ENCODE measurements around the gene ORM2. TPM values are rescaled to one million over a fixed set of nuclear protein-coding genes. Genes with fewer than 3 reads are reported as not detected.

Gene ORM2
- total and polyA plus RNA-seq, 2 of the 8 experiments (the other 6 are each of a cell fraction or from before 2014, with no cell fraction given), result 1.3 TPM; not detected in 1

DNA sequence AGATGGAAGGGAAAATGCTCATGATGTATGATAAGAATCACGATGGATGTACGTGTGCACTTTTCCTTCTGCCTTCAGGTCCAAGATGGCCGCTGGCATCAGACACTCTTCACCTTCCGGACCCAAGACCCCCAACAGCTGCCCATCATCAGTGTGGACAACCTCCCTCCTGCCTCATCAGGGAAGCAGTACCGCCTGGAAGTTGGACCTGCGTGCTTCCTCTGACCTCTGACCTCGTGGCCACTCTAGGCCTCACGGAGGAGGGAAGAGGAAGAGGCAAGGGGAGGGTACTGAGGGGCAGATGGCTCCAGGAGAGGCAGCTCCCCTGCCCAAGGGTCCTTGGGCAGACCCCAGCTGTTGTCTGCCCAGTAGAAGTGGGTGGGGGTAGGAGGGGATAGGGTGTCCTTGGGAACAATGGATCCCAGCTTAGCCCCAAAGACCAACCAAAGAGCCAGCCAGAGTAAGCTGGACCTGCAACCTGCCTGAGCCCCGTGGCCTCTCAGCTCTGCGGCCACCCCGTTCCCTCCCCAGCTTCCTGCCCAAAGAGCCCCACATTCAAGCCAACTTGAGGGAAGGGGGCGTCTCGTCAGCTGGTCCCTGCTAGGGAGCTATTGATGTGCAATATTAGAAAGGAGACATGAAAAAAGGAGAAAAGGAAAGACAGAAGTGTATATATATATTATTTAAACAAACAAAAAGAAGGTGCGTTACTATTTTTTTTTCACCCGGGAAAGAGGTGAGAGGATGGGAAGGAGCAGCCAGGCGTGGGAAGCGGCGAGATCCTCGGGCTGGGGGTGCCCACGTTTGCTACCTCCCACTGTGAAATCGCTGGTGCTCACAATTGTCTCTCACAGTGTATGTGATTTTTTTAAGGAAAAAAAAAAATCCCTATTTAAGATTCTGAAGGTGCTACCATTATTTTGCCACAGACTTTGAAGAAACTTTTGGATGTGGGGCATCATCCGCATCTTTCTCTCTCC, 18.9 kb upstream of the ORM2 start:
- 86% methylated on average over 22 of the region's 22 CpGs; no CpG with 5 or more reads in 1 of the 2 experiments for WGBS, 2 experiments (ENCODE audit: extremely low coverage in 1 of 2, insufficient coverage in 1 of 2, insufficient read length in 1 of 2, insufficient replicate concordance in 2 of 2, low coverage in 1 of 2, low lambda C conversion rate in 2 of 2, missing lambda C conversion rate in 1 of 2)
- H3K9me3 ChIP-seq (ENCODE audit: insufficient read depth in 2 of 2, low read depth in 1 of 2, low read length in 1 of 2), result no peaks in the 10 kb centered on the region
- H2BK12ac ChIP-seq (ENCODE audit: low read depth, low read length), result no peak overlapping the region
- H3K27ac ChIP-seq (ENCODE audit: low read depth, low read length), result no peak overlapping the region
- no peaks in the 10 kb centered on the region for H3K79me2 ChIP-seq (ENCODE audit: control insufficient read depth in 1 of 2, insufficient read depth in 2 of 2, low read length in 2 of 2)
- no peak overlapping the region for H2BK15ac ChIP-seq (ENCODE audit: low read length)
- no peak overlapping the region for H3K23ac ChIP-seq (ENCODE audit: insufficient read length)
- TF ChIP-seq GTF2F1 (IDR thresholded peaks at IDR 0.05; ENCODE audit: borderline replicate concordance, low read depth, low read length) (no peak), TBP (IDR thresholded peaks at IDR 0.05; ENCODE audit: low read depth, low read length) (no peak), POU5F1 (IDR thresholded peaks at IDR 0.05; ENCODE audit: low read depth, low read length) (no peak), CBX5 (IDR thresholded peaks at IDR 0.05; ENCODE audit: low read depth, low read length) (no peak), BACH1 (IDR thresholded peaks at IDR 0.05; ENCODE audit: low read length) (no peak), FOSL1 (IDR thresholded peaks at IDR 0.05; ENCODE audit: insufficient read depth, low read depth, low read length) (no peak), CTBP2 (IDR thresholded peaks at IDR 0.05; ENCODE audit: borderline replicate concordance, insufficient read depth, insufficient read length, low read length) (no peak), POLR2A (IDR thresholded peaks at IDR 0.05; ENCODE audit: control extremely low read depth in 1 of 2, low read depth in 2 of 2, low read length in 2 of 2) (no peak), ATF2 (IDR thresholded peaks at IDR 0.05; ENCODE audit: low read length) (no peak)
- FAIRE-seq (no peak), DNase-seq (ENCODE audit: low read depth in 1 of 2, low spot score in 2 of 2) (peak in 1 of 2 experiments; percentile 30)
- H4K5ac ChIP-seq (ENCODE audit: insufficient read length, low read depth, low read length), result no peak overlapping the region
- H3K36me3 ChIP-seq (ENCODE audit: control insufficient read depth in 2 of 4, insufficient read depth in 4 of 4, low read length in 3 of 4), result no peaks in the 10 kb centered on the region; a peak in 2 of 8 replicates
- H3K4me1 ChIP-seq (replicated peaks in 1 of 4; ENCODE audit: control insufficient read depth in 3 of 4, insufficient read depth in 4 of 4, low read length in 3 of 4), result no peaks in the 10 kb centered on the region; a peak in 1 of 7 replicates
- no peaks in the 10 kb centered on the region for H4K20me1 ChIP-seq (replicated peaks in 1 of 2; ENCODE audit: control insufficient read depth in 1 of 2, insufficient read depth in 2 of 2, low read length in 2 of 2)
- H3K56ac ChIP-seq (replicated peaks; ENCODE audit: insufficient read length, low read depth, low read length), result no peak overlapping the region
- no peak overlapping the region for H3K4me2 ChIP-seq (ENCODE audit: insufficient read depth in 1 of 2, low read depth in 2 of 2, low read length in 2 of 2)
- no peak overlapping the region for H3K4ac ChIP-seq (replicated peaks; ENCODE audit: insufficient read length, low read depth, low read length)
- no peaks in the 10 kb centered on the region for H3K27me3 ChIP-seq (replicated peaks in 1 of 4; ENCODE audit: control insufficient read depth in 3 of 4, extremely low read depth in 1 of 4, insufficient read depth in 3 of 4, low read length in 3 of 4)
- H2AK5ac ChIP-seq (ENCODE audit: low read depth, low read length), result no peak overlapping the region
- H3K14ac ChIP-seq (ENCODE audit: insufficient read length), result no peak overlapping the region
- no peak overlapping the region for H3K9ac ChIP-seq (replicated peaks in 1 of 4; ENCODE audit: extremely low read depth in 1 of 4, low read depth in 3 of 4, low read length in 3 of 4)
- no peak overlapping the region for H4K91ac ChIP-seq (replicated peaks; ENCODE audit: insufficient read length, low read length)
- no peaks in the 10 kb centered on the region for H3K23me2 ChIP-seq (ENCODE audit: low read depth, low read length)
- H2BK5ac ChIP-seq (ENCODE audit: low read depth, low read length), result no peak overlapping the region
- H4K8ac ChIP-seq (ENCODE audit: extremely low read depth, insufficient read depth, low read length), result peak overlapping the region; percentile 76; the same call in 1 of the 2 replicates
- H3K18ac ChIP-seq (ENCODE audit: extremely low read depth, low read length), result no peak overlapping the region
- H2BK20ac ChIP-seq (ENCODE audit: low read length), result no peak overlapping the region
- CTCF ChIA-PET (ENCODE audit: partially characterized antibody), result interaction anchor here (0.6 to 0.8 kb wide), 3 partner anchors 46 to 213 kb away, joined by 3 read pairs; no protein-coding TSS in a partner anchor
- no peak overlapping the region for H2BK120ac ChIP-seq (replicated peaks; ENCODE audit: low read depth, low read length)
- no peak overlapping the region for H3K4me3 ChIP-seq (ENCODE audit: extremely low read depth in 1 of 4, insufficient read depth in 2 of 4, low read depth in 3 of 4, low read length in 4 of 4)
- no peaks in the 10 kb centered on the region for H3K79me1 ChIP-seq (ENCODE audit: low read depth, low read length)
- no peak overlapping the region for H2AFZ ChIP-seq (ENCODE audit: low read length)
- POLR2A ChIA-PET (ENCODE audit: partially characterized antibody), result interaction anchor here (0.8 kb wide), 1 partner anchor 8 kb away, joined by 3 read pairs; no protein-coding TSS in a partner anchor
